DMS153 (cell line): ENCODE measurements around the gene CD1B.
"Not testable (repeated sequence)": the region's sequence is repeated elsewhere in the genome, so short reads cannot be mapped to it uniquely, and the experiment has no call there.

Experiments used
- DNase-seq: peaks from one replicate; lab custom pipeline; 2025; lab: John Stamatoyannopoulos, UW

The CD1B gene

DNA sequence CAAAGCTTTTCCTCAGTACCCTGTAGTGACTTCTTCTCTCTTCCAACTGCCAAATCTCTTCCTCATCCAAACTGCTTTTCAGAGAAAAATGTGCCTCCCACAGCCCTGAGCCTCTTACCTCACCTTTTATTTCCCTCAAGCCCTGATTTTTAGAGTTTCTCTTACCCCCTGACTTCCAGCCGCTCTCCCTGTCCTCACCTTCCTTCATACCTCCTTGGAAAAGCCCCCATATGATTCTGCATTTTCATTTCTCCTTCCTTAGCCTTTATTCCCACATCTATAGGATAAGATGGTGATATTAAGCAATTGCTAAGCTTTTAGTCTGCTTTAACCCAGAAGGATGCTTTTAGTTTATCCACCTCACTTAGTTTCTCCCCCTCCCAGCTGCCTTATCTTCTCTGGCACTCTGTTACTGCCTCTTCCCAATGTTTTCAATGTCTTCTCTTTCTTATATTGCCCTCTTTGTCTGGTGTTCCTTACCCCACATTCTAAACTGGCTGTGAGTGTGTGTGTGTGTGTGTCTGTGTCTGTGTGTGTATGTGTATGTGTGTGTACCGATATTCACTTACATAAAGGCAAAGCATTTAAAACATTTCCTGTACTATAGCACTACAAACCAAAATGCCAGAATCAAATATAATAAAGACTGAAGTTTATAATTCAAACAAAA is at the start of gene CD1B:
Gene CD1B (minus strand): TSS at position 51 of the 670 bp plus-strand sequence. CDS start 108 bp downstream, outside the sequence.
- DNase-seq, result no peak

DNA sequence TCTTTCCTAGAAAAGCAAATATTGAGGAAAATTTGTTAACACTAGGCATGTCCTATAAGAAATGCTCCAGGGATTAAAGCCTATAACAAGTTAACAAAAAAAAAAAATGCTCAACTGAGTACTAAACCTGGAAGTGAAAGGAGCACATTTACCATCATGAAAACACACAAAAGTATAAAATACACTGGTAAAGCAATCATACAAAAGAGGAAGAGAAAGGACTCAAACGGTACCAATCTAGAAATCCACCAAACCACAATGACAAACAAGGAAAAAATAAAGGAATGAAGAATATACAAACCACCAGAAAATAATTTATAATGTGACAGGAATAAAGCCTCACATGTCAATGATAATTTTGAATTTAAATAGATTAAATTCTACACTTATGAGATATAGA is 43.5 kb upstream of the CD1B start:
- no peak for DNase-seq

DNA sequence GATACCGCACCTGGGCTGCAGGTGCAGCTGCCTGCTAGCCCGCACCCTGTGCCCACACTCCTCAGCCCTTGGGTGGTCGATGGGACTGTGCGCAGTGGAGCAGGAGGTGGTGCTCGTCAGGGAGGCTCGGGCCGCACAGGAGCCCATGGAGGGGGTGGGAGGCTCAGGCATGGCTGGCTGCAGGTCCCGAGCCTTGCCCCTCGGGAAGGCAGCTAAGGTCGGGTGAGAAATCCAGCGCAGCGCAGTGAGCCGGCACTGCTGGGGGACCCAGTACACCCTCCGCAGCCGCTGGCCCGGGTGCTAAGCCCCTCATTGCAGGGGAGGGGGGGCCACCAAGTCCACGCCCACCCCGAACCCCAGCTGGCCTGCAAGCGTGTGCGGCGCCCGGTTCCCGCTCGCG is 42.8 kb upstream of the CD1B start:
- not testable (repeated sequence) for DNase-seq

DNA sequence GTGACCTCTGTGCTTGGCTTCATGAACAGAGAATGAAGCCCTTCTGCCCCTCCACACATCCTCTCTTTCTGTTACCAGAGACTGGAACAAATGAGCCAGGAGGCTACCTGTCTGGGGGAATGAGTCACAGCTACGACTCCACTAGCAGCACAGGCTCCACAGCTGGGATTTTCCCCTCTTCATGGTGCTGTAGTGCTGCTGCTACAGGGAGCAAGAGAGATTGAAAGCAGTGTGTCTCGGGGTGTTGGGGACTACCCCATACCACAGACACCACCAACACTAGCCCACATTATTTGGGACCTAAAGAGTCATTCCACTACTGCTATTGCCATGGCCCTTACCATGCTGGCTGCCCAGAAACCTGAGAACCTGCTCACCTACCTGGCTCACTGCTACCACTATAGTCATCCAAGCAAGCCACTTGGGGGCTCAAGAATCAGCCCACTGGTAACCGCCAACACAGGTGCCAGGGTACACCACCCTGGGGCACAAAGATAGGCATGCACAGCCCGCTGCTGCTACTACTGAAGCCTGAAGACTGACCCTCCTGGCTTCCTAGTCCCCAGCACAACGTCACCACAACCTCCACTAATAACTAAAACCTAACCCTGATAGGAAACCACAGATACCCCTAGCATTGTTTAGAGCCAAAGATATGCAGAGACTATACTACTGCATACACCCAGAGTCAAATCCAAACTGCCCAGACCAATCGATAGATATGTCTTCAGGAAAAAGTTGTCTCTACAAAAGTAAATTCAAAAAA is 40.0 kb upstream of the CD1B start:
- no peak for DNase-seq

DNA sequence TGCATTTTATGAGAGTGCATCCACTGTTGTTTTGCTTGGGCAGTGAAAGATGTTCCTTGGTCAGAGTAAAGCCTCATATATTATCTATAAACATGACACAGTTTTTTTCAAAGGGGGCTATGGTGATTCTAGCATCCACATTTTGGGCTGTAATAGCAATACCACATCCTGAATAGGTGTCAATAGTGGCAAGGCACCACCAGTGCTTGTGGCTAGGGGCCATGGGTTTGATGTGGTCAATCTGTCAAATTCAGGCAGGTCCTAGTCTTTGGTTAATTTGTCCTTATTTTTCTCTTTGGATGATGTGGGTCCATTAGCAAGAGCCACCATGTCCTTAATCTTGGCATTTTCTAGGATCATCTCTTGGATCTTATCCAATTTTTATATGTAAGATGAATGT is 35.5 kb upstream of the CD1B start:
- no peak for DNase-seq

- no peak for DNase-seq
Measured at GRCh38 chr1:158362941-158363340, 31.6 kb upstream of the CD1B start.

- DNase-seq, result peak; percentile 17
Measured at GRCh38 chr1:158362482-158362881, 31.2 kb upstream of the CD1B start.

- DNase-seq, result no peak
Measured at GRCh38 chr1:158357441-158357840, 26.1 kb upstream of the CD1B start.

- DNase-seq, result no peak
Measured at GRCh38 chr1:158356616-158357015, 25.3 kb upstream of the CD1B start.

DNA sequence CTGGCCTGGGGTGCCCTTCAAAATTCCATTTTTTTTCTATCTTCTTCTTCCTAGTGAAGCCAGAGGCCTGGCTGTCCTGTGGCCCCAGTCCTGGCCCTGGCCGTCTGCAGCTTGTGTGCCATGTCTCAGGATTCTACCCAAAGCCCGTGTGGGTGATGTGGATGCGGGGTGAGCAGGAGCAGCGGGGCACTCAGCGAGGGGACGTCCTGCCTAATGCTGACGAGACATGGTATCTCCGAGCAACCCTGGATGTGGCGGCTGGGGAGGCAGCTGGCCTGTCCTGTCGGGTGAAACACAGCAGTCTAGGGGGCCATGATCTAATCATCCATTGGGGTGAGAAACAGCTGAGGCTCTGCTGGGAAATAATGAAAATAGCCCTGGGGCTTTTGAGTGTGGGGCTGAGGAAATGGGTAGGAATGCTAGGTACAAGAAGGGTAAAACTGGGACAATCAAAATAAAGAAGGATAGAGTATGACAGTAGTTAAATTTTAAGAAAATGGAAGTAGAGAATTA is 24.5 kb upstream of the CD1B start:
- DNase-seq, result no peak

- no peak for DNase-seq
Measured at GRCh38 chr1:158354255-158354654, 22.9 kb upstream of the CD1B start.

- DNase-seq, result no peak
Measured at GRCh38 chr1:158353303-158354075, 22.2 kb upstream of the CD1B start, which contains the start of gene CD1E. TSS of gene CD1E (plus strand) at chr1:158353894. CDS start at chr1:158353989, 95 bp downstream.

DNA sequence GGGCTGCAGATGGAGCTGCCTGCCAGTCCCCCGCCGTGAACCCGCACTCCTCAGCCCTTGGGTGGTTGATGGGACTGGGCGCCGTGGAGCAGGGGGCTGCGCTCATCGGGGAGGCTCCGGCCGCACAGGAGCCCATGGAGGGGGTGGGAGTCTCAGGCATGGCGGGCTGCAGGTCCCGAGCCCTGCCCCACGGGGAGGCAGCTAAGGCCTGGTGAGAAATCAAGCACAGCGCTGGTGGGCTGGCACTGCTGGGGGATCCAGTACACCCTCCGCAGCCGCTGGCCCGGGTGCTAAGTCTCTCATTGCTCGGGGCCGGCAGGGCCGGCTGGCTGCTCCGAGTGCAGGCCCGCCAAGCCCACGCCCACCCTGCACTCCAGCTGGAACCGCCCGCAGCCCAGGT is 17.6 kb upstream of the CD1B start:
- DNase-seq, result not testable (repeated sequence)

GRCh38 chr1:158336413-158336812 is 5.1 kb upstream of the CD1B start:
- DNase-seq, result not testable (repeated sequence)

DNA sequence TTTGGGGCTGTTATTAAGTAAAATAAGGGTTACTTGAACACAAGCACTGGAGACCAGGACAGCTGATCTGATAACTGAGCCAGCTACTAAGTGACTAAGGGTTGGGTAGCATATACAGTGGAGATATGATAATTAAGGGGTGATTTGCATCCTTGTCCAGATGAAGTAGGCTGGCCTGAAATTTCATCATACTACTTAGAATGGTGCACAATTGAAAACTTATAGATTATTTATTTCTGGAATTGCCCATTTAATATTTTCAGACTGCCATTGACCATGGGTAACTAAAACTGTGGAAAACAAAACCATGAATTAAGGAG is 3.8 kb upstream of the CD1B start:
- DNase-seq, result no peak

DNA sequence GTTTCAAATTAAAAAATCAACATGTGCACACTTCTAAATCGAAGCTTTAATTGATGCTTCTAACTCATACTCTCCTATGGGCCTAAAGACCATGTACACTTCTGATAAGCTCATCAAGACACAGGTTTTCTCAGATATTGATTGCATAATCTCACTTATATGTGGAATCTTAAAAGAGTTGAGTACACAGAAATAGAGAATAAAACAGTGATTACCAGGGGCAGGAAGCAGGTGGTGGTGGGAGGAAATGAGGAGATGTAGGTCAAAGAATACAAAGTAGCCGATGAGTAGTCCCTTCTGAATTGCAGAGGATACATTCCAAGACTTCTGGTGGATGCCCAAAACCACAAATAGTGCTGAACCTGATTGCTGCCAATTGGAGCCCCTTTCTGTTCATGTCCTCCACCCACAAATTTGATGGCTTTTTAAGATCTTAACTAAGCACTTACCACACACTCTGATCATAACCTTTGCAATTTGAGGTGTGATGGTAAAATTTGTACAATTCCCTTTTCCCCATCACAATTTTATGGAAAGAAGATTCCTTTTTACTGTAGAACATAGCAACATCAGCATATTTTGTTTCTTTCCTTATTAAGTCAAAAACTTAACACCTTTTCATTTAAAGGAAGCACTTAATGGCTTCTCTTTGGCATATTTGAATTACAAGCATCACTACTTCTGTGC is 3.3 kb upstream of the CD1B start:
- no peak for DNase-seq

DNA sequence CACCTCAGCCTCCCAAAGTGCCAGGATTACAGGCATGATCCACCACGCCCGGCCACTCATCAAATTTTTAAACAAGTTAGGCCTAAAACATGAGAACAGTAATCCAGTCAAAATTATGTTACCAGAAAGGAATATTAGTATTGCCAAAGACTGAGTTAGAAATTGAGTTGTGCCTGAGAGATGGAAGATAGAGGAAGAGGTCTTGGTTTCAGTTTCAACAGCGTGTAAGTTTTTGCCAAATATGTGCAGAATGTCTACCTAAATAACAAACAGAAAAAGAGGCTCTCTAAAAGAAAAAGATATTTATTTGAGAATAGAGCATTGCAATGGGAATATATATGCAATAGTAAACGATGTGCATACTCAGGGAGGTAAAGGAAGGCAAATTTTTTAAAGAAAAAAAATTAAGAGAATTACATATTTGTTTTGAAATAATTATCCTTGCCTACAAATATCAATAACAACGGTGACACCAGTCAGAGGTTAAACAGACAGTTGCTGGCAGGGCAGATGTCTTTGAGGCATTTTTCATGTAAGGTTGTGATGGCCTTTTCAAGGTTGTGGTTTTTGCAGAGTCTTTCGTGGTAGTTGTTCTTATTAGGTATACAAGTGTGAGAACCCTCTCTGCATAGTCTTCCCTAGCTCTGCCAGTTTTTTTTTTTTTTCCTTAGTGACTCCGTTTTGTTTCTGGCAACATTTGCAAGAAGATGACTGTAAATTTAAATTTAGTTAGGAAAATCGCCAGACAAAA is 2.2 kb upstream of the CD1B start:
- DNase-seq, result no peak

DNA sequence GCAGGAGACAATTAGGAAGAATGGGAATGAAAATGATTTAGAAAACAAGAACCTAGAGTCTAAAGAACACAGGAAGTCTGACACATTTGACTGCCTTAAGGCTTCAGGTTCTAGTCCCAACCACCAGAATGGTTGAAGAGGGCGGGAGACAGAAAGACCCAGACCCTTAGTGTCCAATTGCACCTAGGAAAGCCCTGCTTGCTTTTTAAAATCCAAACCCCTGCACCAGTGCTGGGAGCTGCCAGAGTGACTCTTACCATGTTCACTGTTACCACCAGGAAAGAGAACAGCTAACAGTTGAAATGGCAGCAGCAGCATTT is 265 bp downstream of the CD1B start:
- no peak for DNase-seq

- no peak for DNase-seq
Measured at GRCh38 chr1:158330391-158331105, 783 bp downstream of the CD1B start.

- DNase-seq, result no peak
Measured at GRCh38 chr1:158329733-158330132, 1.6 kb downstream of the CD1B start.

GRCh38 chr1:158329300-158329699 is 2.0 kb downstream of the CD1B start:
- DNase-seq, result no peak
